HepG2 (cell line): ENCODE data around the gene GCNT2. TPM values are rescaled to one million over a fixed set of nuclear protein-coding genes. Genes with fewer than 3 reads are reported as not detected.
A peak's percentile ranks its signal among the peaks of the same experiment; 100 is the strongest.

Experiments used
- ATAD3A ChIP-seq: sonication (generic); formaldehyde crosslinking; IDR thresholded peaks from 2 replicates; pipeline ENCODE4 v1.4.0; 2020; ENCODE audit warnings: missing genetic modification reagents
- BCL6 ChIP-seq: IDR thresholded peaks from 2 replicates; pipeline ENCODE4 v1.6.1; 2016; ENCODE audit warnings: missing genetic modification reagents, missing compliant biosample characterization
- DMAP1 ChIP-seq: IDR thresholded peaks from 2 replicates; pipeline ENCODE4 v1.6.1; 2016
- FOXO1 ChIP-seq: sonication (generic); formaldehyde crosslinking; IDR thresholded peaks from 2 replicates; pipeline ENCODE4 v1.4.0; 2020; ENCODE audit warnings: missing genetic modification reagents
- NBN ChIP-seq: fragments of 450-650 bp; conservative IDR thresholded peaks from 2 replicates; pipeline ENCODE4 v1.6.1; 2017
- NKX3-1 ChIP-seq: sonication (generic); formaldehyde crosslinking; IDR thresholded peaks from 2 replicates; pipeline ENCODE4 v1.5.0; 2020; ENCODE audit warnings: missing genetic modification reagents
- TBX3 ChIP-seq: fragments of 450-650 bp; IDR thresholded peaks from 2 replicates; pipeline ENCODE4 v1.6.1; 2017; ENCODE audit warnings: antibody characterized with exemption, mild to moderate bottlenecking, inconsistent platforms, borderline replicate concordance
- TGIF2 ChIP-seq: IDR thresholded peaks from 2 replicates; pipeline ENCODE4 v1.6.1; 2016; ENCODE audit warnings: control low read depth, missing compliant biosample characterization
- ZFX ChIP-seq: sonication (generic); formaldehyde crosslinking; IDR thresholded peaks from 2 replicates; pipeline ENCODE4 v1.4.0; 2020; ENCODE audit warnings: mild to moderate bottlenecking, low read depth, missing genetic modification reagents, moderate library complexity
- ZNF124 ChIP-seq: sonication (generic); formaldehyde crosslinking; IDR thresholded peaks from 2 replicates; pipeline ENCODE4 v1.4.0; 2020; ENCODE audit warnings: missing genetic modification reagents
- ZNF24 ChIP-seq: fragments of 450-650 bp; IDR thresholded peaks from 2 replicates; pipeline ENCODE4 v1.6.1; 2017; ENCODE audit warnings: antibody characterized with exemption, mild to moderate bottlenecking
- ZSCAN21 ChIP-seq: sonication (generic); formaldehyde crosslinking; IDR thresholded peaks from 2 replicates; pipeline ENCODE4 v1.8.0; 2022; ENCODE audit warnings: mild to moderate bottlenecking, missing genetic modification reagents, moderate library complexity, borderline replicate concordance
- ZSCAN9 ChIP-seq: IDR thresholded peaks from 2 replicates; pipeline ENCODE4 v1.6.1; 2016; ENCODE audit warnings: borderline replicate concordance
- polyA plus RNA-seq, 8 experiments: library from polyadenylated mRNA; depleted of rRNA in 3 of 8; stranded (reverse) in 7 of 8; unstranded in 1 of 8; fragments of >200 nt; fragmentation: Illumina TruSeq in 4 of 8; extraction: Trizol in 4 of 8; gene quantifications; 2 replicates each; pipeline versions ENCODE4 v1.2.1 to v1.2.3, GENCODE V29; 2011 to 2016; ENCODE audit warnings: low read depth in 4 of 8, missing spikeins in 1 of 8, mixed read lengths in 1 of 8; ENCODE audit not compliant: insufficient read depth in 1 of 8
- total RNA-seq, 5 experiments: library from RNA; depleted of rRNA; stranded (reverse); fragments of >200 nt; fragmentation: Illumina TruSeq; extraction: Trizol; gene quantifications; 2 replicates each; pipeline ENCODE4 v1.2.3, GENCODE V29; 2016; ENCODE audit warnings: low read depth in 1 of 5
- TF ChIP-seq, protein P1 (sequence below): sonication (generic); formaldehyde crosslinking; IDR thresholded peaks from 2 replicates; pipeline ENCODE4 v1.5.0; 2020; ENCODE audit warnings: missing genetic modification reagents, mild to moderate bottlenecking, borderline replicate concordance
- TF ChIP-seq, protein P2 (sequence below): sonication (generic); formaldehyde crosslinking; IDR thresholded peaks from 2 replicates; pipeline ENCODE4 v1.9.0; 2022; ENCODE audit warnings: low read depth, missing genetic modification reagents
- TF ChIP-seq, protein P3 (sequence below): sonication (generic); formaldehyde crosslinking; IDR thresholded peaks from 2 replicates; pipeline ENCODE4 v1.4.0; 2020; ENCODE audit warnings: missing genetic modification reagents
- TF ChIP-seq, protein P4 (sequence below): sonication (generic); formaldehyde crosslinking; conservative IDR thresholded peaks from 2 replicates; pipeline ENCODE4 v1.4.0; 2020; ENCODE audit warnings: missing genetic modification reagents
- TF ChIP-seq, protein P5 (sequence below): sonication (generic); formaldehyde crosslinking; IDR thresholded peaks from 2 replicates; pipeline ENCODE4 v1.4.0; 2020; ENCODE audit warnings: missing genetic modification reagents, borderline replicate concordance
- TF ChIP-seq, protein P6 (sequence below): IDR thresholded peaks from 2 replicates; pipeline ENCODE4 v1.6.1; 2016; ENCODE audit warnings: mild to moderate bottlenecking, missing biosample characterization, missing genetic modification reagents
- TF ChIP-seq, protein P7 (sequence below): sonication (generic); formaldehyde crosslinking; IDR thresholded peaks from 2 replicates; pipeline ENCODE4 v1.4.0; 2020; ENCODE audit warnings: missing genetic modification reagents
- TF ChIP-seq, protein P8 (sequence below): sonication (generic); formaldehyde crosslinking; IDR thresholded peaks from 2 replicates; pipeline ENCODE4 v1.5.1; 2020; ENCODE audit warnings: mild to moderate bottlenecking, missing genetic modification reagents, borderline replicate concordance

Gene GCNT2
- total and polyA plus RNA-seq, 2 of the 13 experiments (the other 11 are each of a cell fraction or from before 2014, with no cell fraction given) = 11.8 to 31.9 TPM

DNA sequence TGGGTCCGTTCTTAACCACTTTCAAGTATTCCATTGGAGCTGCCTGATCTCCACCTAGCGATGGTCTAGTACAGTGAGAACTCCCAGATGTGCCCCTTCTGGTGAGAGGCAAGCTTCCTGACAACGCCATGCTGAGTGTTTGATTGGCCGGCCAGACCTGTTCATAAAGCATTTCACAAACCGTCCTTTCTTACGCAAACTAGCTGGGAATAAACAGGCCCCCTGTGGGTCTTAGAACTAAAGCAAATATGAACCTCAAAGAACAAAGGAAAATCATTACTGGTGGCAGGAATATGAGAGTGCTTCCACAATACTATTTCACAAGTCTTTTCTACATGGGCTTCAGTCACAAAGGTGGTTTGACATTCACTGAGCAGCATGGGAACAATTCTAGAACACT lies 15.6 kb upstream of the GCNT2 start (continued):
- TF ChIP-seq, protein P1, sequence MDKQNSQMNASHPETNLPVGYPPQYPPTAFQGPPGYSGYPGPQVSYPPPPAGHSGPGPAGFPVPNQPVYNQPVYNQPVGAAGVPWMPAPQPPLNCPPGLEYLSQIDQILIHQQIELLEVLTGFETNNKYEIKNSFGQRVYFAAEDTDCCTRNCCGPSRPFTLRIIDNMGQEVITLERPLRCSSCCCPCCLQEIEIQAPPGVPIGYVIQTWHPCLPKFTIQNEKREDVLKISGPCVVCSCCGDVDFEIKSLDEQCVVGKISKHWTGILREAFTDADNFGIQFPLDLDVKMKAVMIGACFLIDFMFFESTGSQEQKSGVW = no peak
- TF ChIP-seq, protein P2, sequence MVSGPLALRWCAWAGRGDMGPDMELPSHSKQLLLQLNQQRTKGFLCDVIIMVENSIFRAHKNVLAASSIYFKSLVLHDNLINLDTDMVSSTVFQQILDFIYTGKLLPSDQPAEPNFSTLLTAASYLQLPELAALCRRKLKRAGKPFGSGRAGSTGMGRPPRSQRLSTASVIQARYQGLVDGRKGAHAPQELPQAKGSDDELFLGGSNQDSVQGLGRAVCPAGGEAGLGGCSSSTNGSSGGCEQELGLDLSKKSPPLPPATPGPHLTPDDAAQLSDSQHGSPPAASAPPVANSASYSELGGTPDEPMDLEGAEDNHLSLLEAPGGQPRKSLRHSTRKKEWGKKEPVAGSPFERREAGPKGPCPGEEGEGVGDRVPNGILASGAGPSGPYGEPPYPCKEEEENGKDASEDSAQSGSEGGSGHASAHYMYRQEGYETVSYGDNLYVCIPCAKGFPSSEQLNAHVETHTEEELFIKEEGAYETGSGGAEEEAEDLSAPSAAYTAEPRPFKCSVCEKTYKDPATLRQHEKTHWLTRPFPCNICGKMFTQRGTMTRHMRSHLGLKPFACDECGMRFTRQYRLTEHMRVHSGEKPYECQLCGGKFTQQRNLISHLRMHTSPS (CRISPR knock-in tag) = no peak
- TF ChIP-seq ZSCAN9 = peak; percentile 84
- peak; percentile 93 for TF ChIP-seq FOXO1
- TF ChIP-seq, protein P3, sequence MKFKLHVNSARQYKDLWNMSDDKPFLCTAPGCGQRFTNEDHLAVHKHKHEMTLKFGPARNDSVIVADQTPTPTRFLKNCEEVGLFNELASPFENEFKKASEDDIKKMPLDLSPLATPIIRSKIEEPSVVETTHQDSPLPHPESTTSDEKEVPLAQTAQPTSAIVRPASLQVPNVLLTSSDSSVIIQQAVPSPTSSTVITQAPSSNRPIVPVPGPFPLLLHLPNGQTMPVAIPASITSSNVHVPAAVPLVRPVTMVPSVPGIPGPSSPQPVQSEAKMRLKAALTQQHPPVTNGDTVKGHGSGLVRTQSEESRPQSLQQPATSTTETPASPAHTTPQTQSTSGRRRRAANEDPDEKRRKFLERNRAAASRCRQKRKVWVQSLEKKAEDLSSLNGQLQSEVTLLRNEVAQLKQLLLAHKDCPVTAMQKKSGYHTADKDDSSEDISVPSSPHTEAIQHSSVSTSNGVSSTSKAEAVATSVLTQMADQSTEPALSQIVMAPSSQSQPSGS = peak; percentile 36; the same call in 1 of the 2 replicates
- no peak for TF ChIP-seq ATAD3A (CRISPR knock-in tag)
- TF ChIP-seq DMAP1 (CRISPR knock-in tag) = peak; percentile 49; the same call in 1 of the 2 replicates
- TF ChIP-seq, protein P4, sequence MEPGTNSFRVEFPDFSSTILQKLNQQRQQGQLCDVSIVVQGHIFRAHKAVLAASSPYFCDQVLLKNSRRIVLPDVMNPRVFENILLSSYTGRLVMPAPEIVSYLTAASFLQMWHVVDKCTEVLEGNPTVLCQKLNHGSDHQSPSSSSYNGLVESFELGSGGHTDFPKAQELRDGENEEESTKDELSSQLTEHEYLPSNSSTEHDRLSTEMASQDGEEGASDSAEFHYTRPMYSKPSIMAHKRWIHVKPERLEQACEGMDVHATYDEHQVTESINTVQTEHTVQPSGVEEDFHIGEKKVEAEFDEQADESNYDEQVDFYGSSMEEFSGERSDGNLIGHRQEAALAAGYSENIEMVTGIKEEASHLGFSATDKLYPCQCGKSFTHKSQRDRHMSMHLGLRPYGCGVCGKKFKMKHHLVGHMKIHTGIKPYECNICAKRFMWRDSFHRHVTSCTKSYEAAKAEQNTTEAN (CRISPR knock-in tag) = peak; percentile 57; the same call in 1 of the 2 replicates
- 0 out of 2 replicates have a peak, but pooled peaks have one; percentile 41 for TF ChIP-seq ZNF124 (CRISPR knock-in tag)
- TF ChIP-seq, protein P5, sequence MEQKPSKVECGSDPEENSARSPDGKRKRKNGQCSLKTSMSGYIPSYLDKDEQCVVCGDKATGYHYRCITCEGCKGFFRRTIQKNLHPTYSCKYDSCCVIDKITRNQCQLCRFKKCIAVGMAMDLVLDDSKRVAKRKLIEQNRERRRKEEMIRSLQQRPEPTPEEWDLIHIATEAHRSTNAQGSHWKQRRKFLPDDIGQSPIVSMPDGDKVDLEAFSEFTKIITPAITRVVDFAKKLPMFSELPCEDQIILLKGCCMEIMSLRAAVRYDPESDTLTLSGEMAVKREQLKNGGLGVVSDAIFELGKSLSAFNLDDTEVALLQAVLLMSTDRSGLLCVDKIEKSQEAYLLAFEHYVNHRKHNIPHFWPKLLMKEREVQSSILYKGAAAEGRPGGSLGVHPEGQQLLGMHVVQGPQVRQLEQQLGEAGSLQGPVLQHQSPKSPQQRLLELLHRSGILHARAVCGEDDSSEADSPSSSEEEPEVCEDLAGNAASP (CRISPR knock-in tag) = peak; percentile 75; the same call in 1 of the 2 replicates
- no peak for TF ChIP-seq NBN
- no peak for TF ChIP-seq ZFX (CRISPR knock-in tag)
- TF ChIP-seq TBX3 = peak; percentile 98
- TF ChIP-seq, protein P6, sequence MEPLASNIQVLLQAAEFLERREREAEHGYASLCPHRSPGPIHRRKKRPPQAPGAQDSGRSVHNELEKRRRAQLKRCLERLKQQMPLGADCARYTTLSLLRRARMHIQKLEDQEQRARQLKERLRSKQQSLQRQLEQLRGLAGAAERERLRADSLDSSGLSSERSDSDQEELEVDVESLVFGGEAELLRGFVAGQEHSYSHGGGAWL (CRISPR knock-in tag) = no peak
- TF ChIP-seq, protein P7, sequence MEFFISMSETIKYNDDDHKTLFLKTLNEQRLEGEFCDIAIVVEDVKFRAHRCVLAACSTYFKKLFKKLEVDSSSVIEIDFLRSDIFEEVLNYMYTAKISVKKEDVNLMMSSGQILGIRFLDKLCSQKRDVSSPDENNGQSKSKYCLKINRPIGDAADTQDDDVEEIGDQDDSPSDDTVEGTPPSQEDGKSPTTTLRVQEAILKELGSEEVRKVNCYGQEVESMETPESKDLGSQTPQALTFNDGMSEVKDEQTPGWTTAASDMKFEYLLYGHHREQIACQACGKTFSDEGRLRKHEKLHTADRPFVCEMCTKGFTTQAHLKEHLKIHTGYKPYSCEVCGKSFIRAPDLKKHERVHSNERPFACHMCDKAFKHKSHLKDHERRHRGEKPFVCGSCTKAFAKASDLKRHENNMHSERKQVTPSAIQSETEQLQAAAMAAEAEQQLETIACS (CRISPR knock-in tag) = no peak
- TF ChIP-seq TGIF2 (CRISPR knock-in tag) = peak; percentile 82; the same call in 1 of the 2 replicates
- peak; percentile 95 for TF ChIP-seq BCL6 (CRISPR knock-in tag)
- TF ChIP-seq, protein P8, sequence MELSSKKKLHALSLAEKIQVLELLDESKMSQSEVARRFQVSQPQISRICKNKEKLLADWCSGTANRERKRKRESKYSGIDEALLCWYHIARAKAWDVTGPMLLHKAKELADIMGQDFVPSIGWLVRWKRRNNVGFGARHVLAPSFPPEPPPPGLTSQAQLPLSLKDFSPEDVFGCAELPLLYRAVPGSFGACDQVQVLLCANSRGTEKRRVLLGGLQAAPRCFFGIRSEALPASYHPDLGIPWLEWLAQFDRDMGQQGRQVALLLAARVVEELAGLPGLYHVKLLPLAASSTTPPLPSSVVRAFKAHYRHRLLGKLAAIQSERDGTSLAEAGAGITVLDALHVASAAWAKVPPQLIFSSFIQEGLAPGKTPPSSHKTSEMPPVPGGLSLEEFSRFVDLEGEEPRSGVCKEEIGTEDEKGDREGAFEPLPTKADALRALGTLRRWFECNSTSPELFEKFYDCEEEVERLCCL (CRISPR knock-in tag) = no peak
- TF ChIP-seq ZSCAN21 (CRISPR knock-in tag) = peak; percentile 51; the same call in 1 of the 2 replicates
- 0 out of 2 replicates have a peak, but pooled peaks have one; percentile 34 for TF ChIP-seq ZNF24
- TF ChIP-seq NKX3-1 (CRISPR knock-in tag) = no peak
